A204.1 (cell line): ENCODE measurements around the gene CCNY.
"Not testable (repeated sequence)": the region's sequence is repeated elsewhere in the genome, so short reads cannot be mapped to it uniquely, and the experiment has no call there.

ENCODE experiments used
- FAIRE-seq: peaks from 2 replicates; lab custom pipeline; 2012; peaks lifted over from hg19 to GRCh38; lab: Jason Lieb, UNC

Gene CCNY

DNA sequence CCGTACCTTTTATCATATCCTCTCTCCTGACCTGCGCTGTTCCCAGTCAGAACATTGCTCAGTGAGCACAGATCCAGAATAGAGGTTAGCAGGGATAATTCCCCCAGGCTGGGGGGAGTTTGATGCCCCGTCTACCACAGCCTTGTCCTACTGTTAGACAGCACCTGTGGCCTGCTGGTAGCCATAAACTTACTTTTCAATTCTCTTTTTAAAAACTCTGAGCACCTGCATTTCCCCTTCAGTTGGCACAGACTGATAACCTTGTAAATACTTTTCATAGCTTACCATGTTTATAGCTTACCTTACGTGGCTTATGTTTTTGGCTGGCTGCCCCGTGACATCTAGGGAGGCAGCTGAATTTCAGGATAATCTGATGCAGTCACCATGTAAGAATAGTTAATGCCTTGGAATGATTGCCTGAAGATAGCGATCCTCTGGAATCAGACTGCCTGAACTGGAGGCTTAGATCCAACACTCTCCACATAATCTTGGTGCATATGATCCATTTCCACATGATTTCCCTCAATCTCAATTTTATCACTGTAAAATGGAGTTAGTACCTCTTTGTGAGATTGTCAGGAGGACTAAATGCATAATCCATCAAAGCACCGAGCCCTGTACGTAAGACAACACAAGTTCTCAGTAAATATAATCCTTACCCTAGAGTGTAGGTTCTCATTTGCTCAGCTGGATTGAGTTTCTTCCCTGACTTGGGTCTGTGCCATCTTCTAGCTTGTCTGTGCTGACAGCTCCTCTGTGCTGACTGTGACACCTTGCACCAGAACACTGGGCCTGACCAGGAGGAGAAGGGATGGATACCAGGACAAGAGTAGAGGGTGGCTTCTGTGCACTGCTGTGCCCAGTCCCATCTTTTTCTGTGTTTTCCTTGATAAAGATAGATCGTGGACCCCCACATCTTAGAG lies 157.1 kb downstream of the CCNY start:
- FAIRE-seq, result no peak

- no peak for FAIRE-seq
These were observed 159.3 kb downstream of the CCNY start for GRCh38 chr10:35495521-35496119.

- no peak for FAIRE-seq
These were observed 161.6 kb downstream of the CCNY start for GRCh38 chr10:35497909-35498308.

GRCh38 chr10:35498693-35499092 lies 162.4 kb downstream of the CCNY start:
- no peak for FAIRE-seq

DNA sequence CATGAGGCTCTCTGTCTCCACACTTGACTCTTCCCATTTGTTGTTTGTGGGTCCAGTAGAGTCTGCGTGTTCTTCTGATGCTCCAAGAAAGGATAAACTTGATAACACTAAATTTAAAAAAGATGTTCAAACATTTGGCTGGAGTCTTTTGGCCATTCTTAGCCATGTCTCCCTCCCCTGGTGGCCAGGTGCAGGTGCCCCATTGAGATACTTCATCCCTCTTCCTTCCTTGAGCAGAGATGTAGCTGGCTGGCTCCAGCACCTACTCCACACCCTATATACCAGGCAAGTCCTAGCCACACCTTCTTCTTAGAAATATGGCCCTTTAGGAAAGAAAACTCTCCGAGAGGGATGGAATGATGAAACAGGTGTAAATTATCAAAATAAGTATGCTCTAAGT lies 165.6 kb downstream of the CCNY start:
- no peak for FAIRE-seq

GRCh38 chr10:35502692-35503091 lies 166.4 kb downstream of the CCNY start:
- no peak for FAIRE-seq

DNA sequence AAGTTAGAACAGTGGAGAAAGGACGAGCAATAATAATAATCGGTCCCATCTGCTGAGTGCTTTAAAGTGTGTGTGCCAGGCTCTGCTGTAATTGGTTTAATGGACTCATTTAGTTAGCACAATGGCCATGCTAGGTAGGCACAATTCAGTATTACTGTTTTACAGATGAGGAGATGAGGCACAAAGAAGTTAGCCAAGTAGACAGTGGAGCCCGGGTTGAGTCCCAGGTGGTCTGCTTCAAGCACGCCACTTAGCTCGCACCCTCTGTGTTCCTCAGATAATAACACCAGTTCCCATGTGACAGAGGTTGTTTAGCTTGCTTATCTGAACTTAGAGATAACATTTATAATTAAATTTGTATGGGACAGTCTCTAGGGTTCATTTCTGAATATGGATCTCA lies 167.3 kb downstream of the CCNY start:
- FAIRE-seq, result no peak

DNA sequence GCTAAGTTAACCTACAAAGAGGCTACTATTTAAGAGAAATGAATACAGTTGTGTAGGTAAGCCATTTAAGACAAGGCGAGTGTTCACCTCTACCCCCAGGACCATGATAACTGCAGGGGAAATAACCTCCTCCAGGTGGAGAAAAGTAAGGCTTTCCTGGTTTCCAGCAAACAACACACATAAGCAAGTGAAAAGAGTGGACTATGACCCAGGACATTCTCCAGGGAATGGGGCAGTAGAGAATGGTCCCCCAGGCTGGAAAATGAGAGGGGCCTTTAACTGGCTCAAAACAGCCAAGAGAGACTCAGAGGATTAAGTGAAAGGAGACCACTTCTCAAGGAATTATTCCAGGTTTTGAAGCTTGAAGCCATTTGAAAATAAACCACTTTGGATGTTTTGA lies 167.8 kb downstream of the CCNY start:
- no peak for FAIRE-seq

GRCh38 chr10:35505241-35505873 lies 169.0 kb downstream of the CCNY start:
- FAIRE-seq, result no peak

DNA sequence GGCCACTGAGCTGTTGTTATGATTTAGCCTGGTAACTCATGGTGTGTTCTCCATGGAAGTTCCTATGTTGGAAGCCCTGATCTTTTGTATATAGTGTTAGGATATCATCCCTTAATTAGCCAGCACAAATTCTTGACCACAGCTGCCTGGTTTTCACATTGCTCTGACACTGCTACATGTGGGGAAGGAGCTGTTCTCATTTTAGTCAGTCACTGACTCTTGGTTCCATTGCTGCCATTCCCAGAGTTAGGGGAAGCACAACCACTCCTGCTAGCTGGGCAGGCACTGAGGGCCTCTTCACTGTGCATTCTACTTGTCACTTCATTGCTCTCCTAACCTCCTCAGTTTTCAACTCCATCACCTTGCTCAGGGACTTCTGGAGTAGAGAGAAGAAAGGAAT lies 170.4 kb downstream of the CCNY start:
- no peak for FAIRE-seq

GRCh38 chr10:35507519-35508109 lies 171.3 kb downstream of the CCNY start:
- no peak for FAIRE-seq

GRCh38 chr10:35508647-35509046 lies 172.3 kb downstream of the CCNY start:
- no peak for FAIRE-seq

DNA sequence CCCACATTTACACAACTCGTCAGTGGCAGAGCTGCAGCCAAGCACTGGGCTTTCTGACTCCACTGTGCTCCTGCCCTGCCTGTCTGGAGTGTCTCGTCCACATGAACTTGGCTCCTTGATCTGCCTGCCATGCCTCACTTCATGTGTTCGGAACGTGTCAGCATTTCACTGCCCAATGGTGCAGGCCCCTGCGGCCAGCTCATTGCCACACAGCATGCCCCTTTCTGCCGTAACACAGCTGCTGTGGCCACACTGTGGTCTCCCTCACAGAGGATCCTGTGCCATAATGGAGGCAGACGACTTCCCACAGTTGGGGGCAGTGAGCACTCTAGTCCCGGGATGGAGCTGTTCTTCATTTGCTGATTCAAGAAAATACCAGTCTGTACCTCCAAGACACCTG lies 174.6 kb downstream of the CCNY start:
- no peak for FAIRE-seq

GRCh38 chr10:35511647-35512046 lies 175.3 kb downstream of the CCNY start:
- no peak for FAIRE-seq

GRCh38 chr10:35516102-35516670 lies 179.9 kb downstream of the CCNY start:
- FAIRE-seq, result no peak

GRCh38 chr10:35517431-35518181 lies 181.3 kb downstream of the CCNY start:
- FAIRE-seq, result no peak

- FAIRE-seq, result not testable (repeated sequence)
These were observed 181.9 kb downstream of the CCNY start for GRCh38 chr10:35518187-35518586.

DNA sequence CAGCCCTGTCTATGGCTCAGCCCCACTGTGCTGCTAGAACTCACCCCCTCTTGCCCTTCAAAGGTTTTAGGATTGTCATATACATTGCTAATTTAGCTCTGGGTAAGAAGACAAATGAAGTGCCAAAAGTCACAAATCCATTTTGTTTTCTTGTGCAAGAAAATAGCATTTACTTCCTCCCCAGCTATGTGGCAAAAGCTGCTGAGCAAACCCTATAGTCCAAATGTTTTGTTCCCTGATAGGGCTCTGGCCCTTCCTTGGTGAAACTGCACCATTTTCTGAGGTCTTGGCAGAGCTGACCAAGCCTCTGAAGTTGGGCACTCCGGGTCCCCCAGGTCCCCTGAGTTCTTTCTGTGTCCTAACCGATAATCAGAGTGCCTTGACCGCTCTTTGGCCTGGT lies 184.7 kb downstream of the CCNY start:
- FAIRE-seq, result no peak

DNA sequence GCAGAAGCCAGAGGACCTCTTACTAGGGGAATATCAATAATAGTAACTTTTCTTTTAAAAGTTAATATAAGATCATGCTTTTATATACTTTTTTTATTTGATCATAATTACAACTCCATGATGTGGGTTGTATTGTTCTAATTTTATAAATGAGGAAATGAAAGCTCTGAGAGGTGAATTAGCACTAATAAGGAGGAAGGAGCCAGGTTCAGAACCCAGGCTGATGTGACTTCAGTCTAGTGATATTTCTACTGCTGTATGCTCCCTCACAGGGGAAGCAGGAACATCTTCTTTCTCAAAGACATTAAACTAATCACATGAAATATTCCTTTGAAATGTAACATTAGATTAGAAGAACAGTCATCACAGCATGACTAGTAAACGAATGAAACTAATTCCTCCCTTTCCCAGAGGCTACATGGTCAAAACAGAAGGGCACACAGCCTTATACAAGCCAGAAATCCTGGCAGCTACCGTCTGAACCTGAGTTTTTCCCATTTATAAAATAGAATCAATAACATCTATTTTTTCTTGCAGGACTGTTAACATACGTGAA lies 187.4 kb downstream of the CCNY start:
- no peak for FAIRE-seq

DNA sequence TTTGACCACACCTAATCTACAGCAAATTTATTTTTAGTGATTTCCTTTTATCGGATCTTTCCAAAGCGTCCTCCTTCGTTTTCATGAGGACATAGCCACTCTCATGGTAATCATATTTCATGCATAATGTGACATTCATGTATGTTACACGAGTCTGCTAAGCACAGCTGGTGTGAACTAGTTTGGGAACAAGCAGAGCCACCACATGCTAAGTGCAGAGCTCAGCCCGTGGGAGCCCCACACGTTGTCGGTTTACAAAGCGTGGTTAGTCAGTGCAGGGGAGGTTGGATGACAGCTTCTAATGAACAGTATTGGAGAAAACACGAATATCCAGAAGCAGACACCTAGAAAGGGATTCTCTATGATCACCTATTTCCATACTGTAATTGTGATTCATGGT lies 190.4 kb downstream of the CCNY start:
- no peak for FAIRE-seq

GRCh38 chr10:35532141-35532540 lies 195.8 kb downstream of the CCNY start:
- FAIRE-seq, result no peak

- FAIRE-seq, result no peak
These were observed 197.3 kb downstream of the CCNY start for GRCh38 chr10:35533565-35533964.
